H1 (cell line): ENCODE measurements around the gene RAB39A. TPM values are rescaled to one million over a fixed set of nuclear protein-coding genes. Genes with fewer than 3 reads are reported as not detected.
A peak's percentile ranks its signal among the peaks of the same experiment; 100 is the strongest.

Experiments used
- BACH1 ChIP-seq: IDR thresholded peaks from 2 replicates; pipeline ENCODE4 v1.6.1; 2012; ENCODE audit warnings: low read length, improper control_type of control experiment
- CEBPB ChIP-seq: IDR thresholded peaks from 2 replicates; pipeline ENCODE4 v1.6.1; 2012; ENCODE audit warnings: low read depth, low read length
- CHD7 ChIP-seq: fragments of 300-600 bp; sonication (generic); IDR thresholded peaks from 2 replicates; pipeline ENCODE4 v1.7.1; 2012; ENCODE audit warnings: low read length, moderate library complexity, mild to moderate bottlenecking, inconsistent platforms; ENCODE audit not compliant: insufficient replicate concordance
- EGR1 ChIP-seq: IDR thresholded peaks from 2 replicates; pipeline ENCODE4 v1.6.1; 2011; ENCODE audit warnings: low read depth, low read length, borderline replicate concordance
- JUN ChIP-seq: IDR thresholded peaks from 2 replicates; pipeline ENCODE4 v1.6.1; 2011; ENCODE audit warnings: low read depth, mild to moderate bottlenecking, improper control_type of control experiment, low read length
- NANOG ChIP-seq: IDR thresholded peaks from 2 replicates; pipeline ENCODE4 v1.6.1; 2011; ENCODE audit warnings: low read length, low read depth, mild to moderate bottlenecking, inconsistent platforms; ENCODE audit not compliant: insufficient read depth, poor library complexity, severe bottlenecking
- PHF8 ChIP-seq: fragments of 200-600 bp; sonication (generic); conservative IDR thresholded peaks from 2 replicates; pipeline ENCODE4 v1.7.1; 2012; ENCODE audit warnings: low read depth, mild to moderate bottlenecking, inconsistent platforms, low read length, moderate library complexity
- POLR2AphosphoS5 ChIP-seq: IDR thresholded peaks from 2 replicates; pipeline ENCODE4 v1.6.1; 2011; ENCODE audit warnings: low read depth, low read length
- SAP30 ChIP-seq: fragments of 300-600 bp; sonication (generic); IDR thresholded peaks from 2 replicates; pipeline ENCODE4 v1.7.1; 2012; ENCODE audit warnings: low read length, moderate library complexity, mild to moderate bottlenecking, inconsistent platforms; ENCODE audit not compliant: insufficient read depth, insufficient replicate concordance
- SIN3A ChIP-seq, 2 experiments: IDR thresholded peaks in 1 of 2; conservative IDR thresholded peaks in 1 of 2; 2 replicates each; pipeline ENCODE4 v1.6.1; 2011 to 2012; ENCODE audit warnings: low read length in 2 of 2, improper control_type of control experiment in 1 of 2, low read depth in 1 of 2, mild to moderate bottlenecking in 1 of 2
- polyA plus RNA-seq, 7 experiments: library from polyadenylated mRNA; depleted of rRNA in 3 of 7; stranded (reverse) in 5 of 7; unstranded in 2 of 7; fragments of >200 nt in 5 of 7; fragments of 200-250 nt in 2 of 7; gene quantifications; 1 replicate in 5 of 7; 2 replicates in 1 of 7; 4 replicates in 1 of 7; pipeline versions ENCODE4 v1.2.1 to v1.2.3, GENCODE V29; 2011 to 2013; ENCODE audit warnings: missing spikeins in 2 of 7, mixed read lengths in 2 of 7
- total RNA-seq: library from RNA; stranded (reverse); fragmentation: NEBNext Ultra II Directional; extraction: Animal tissue kit (Norgen Biotek cat#: 25700); gene quantifications from 2 replicates; pipeline ENCODE4 v1.2.1, GENCODE V29; 2021

The RAB39A gene
- total and polyA plus RNA-seq, 2 of the 8 experiments (the other 6 are each of a cell fraction or from before 2014, with no cell fraction given) = 7.1 to 19.1 TPM

GRCh38 chr11:107928046-107928766 lies at the start of gene RAB39A (continued):
- TF ChIP-seq CHD7 (no peak), SAP30 (no peak), CEBPB (no peak), EGR1 (no peak; the same call in 1 of the 2 replicates), NANOG (no peak), PHF8 (peak; percentile 60; the same call in 1 of the 2 replicates), JUN (no peak), SIN3A (conservative IDR thresholded peaks at IDR 0.05 in 1 of 2, IDR thresholded peaks at IDR 0.05 in 1 of 2; ENCODE audit: low read depth in 1 of 2, low read length in 2 of 2) (peak; percentile 62 to 94; a peak in 3 of 4 replicates), BACH1 (0 out of 2 replicates have a peak, but pooled peaks have one; percentile 40), POLR2AphosphoS5 (peak; percentile 67; the same call in 1 of the 2 replicates)
